HepG2 (cell line): Measurements from ENCODE around the gene HS6ST2. TPM values are rescaled to one million over a fixed set of nuclear protein-coding genes. Genes with fewer than 3 reads are reported as not detected.

Experiments used
- ATAC-seq: fragments of 200-7000 bp; cut with Tn5 transposase; 3 replicates; pipeline ENCODE4 v1.9.1; 2020; ENCODE audit warnings: mild to moderate bottlenecking, moderate library complexity
- BruUV-seq: library from RNA; stranded (reverse); fragments of 400-500 nt; replicated peaks from 2 replicates; lab custom pipeline; 2021; lab: Mats Ljungman, UMichigan
- CTCF ChIA-PET: fragments of 300-600 bp; formaldehyde crosslinking; extraction: SDS; loops from one replicate; lab custom pipeline; 2021; ENCODE audit warnings: low total read pairs, inconsistent platforms, low intra/inter-chr PET ratio; lab: Yijun Ruan, JAX
- POLR2A ChIA-PET: fragments of 350-600 bp; sonication (Branson Sonifier 250); formaldehyde crosslinking; loops from one replicate; lab custom pipeline; 2020; ENCODE audit warnings: antibody characterized with exemption, inconsistent platforms; lab: Yijun Ruan, JAX
- DNase-seq: peaks from one replicate; pipeline ENCODE4 v3.0.0-alpha.2; 2015; ENCODE audit warnings: low spot score
- FAIRE-seq: peaks from 3 replicates; lab custom pipeline; 2011; peaks lifted over from hg19 to GRCh38; lab: Jason Lieb, UNC
- H2AFZ ChIP-seq: one replicate; pipeline ENCODE4 v1.6.1; 2011; ENCODE audit warnings: low read length, inconsistent platforms
- H3K27ac ChIP-seq: fragments of 300-600 bp; 3 replicates; pipeline ENCODE4 v1.8.0; 2011; ENCODE audit warnings: mixed run types, mild to moderate bottlenecking, mixed read lengths, low read length, inconsistent platforms; ENCODE audit not compliant: insufficient read depth; ENCODE audit errors: extremely low read length
- H3K27me3 ChIP-seq, 2 experiments: fragments of 200-600 bp in 1 of 2; 2 replicates in 1 of 2; 3 replicates in 1 of 2; pipeline versions ENCODE4 v1.6.0 to v1.8.0; 2011; ENCODE audit warnings: low read length in 2 of 2, mild to moderate bottlenecking in 2 of 2, moderate library complexity in 2 of 2, inconsistent platforms in 1 of 2; ENCODE audit not compliant: insufficient read depth in 2 of 2, control insufficient read depth in 1 of 2
- H3K36me3 ChIP-seq, 2 experiments: fragments of 200-600 bp in 1 of 2; replicated peaks in 1 of 2; 2 replicates in 1 of 2; 3 replicates in 1 of 2; pipeline versions ENCODE4 v1.5.1 to v1.8.0; 2011; ENCODE audit warnings: low read length in 2 of 2, inconsistent platforms in 1 of 2; ENCODE audit not compliant: insufficient read depth in 2 of 2, control insufficient read depth in 1 of 2
- H3K4me1 ChIP-seq: 2 replicates; pipeline ENCODE4 v1.5.1; 2012; ENCODE audit warnings: low read length, inconsistent platforms; ENCODE audit not compliant: insufficient read depth
- H3K4me2 ChIP-seq: 2 replicates; pipeline ENCODE4 v1.6.0; 2011; ENCODE audit warnings: low read depth, low read length, inconsistent platforms
- H3K4me3 ChIP-seq, 3 experiments: fragments of 200-600 bp in 1 of 3; sonication (generic), shearing (Covaris generic) in 1 of 3; replicated peaks in 1 of 3; 2 replicates each; pipeline ENCODE4 v1.5.1; 2011 to 2016; ENCODE audit warnings: low read length in 3 of 3, inconsistent platforms in 2 of 3, low read depth in 2 of 3, mild to moderate bottlenecking in 2 of 3, control low read depth in 1 of 3, mixed read lengths in 1 of 3; ENCODE audit not compliant: insufficient read depth in 1 of 3
- H3K79me2 ChIP-seq: one replicate; pipeline ENCODE4 v1.6.1; 2011; ENCODE audit warnings: low read length, inconsistent platforms; ENCODE audit not compliant: insufficient read depth
- H3K9ac ChIP-seq: 2 replicates; pipeline ENCODE4 v1.6.0; 2011; ENCODE audit warnings: mild to moderate bottlenecking, low read depth, low read length, inconsistent platforms; ENCODE audit not compliant: insufficient read depth
- H3K9me3 ChIP-seq: 2 replicates; pipeline ENCODE4 v1.5.1; 2012; ENCODE audit warnings: mild to moderate bottlenecking, low read length
- H4K20me1 ChIP-seq: 2 replicates; pipeline ENCODE4 v1.6.0; 2011; ENCODE audit warnings: inconsistent platforms, mild to moderate bottlenecking, low read length, moderate library complexity; ENCODE audit not compliant: insufficient read depth
- E2F2 ChIP-seq: sonication (generic); formaldehyde crosslinking; IDR thresholded peaks from 2 replicates; pipeline ENCODE4 v1.4.0; 2020; ENCODE audit warnings: missing genetic modification reagents, borderline replicate concordance
- IKZF1 ChIP-seq: fragments of 450-650 bp; IDR thresholded peaks from 2 replicates; pipeline ENCODE4 v1.7.1; 2016
- KDM3A ChIP-seq: IDR thresholded peaks from 2 replicates; pipeline ENCODE4 v1.6.1; 2018; ENCODE audit warnings: low read depth, missing compliant biosample characterization
- KLF16 ChIP-seq, 2 experiments: sonication (generic) in 1 of 2; formaldehyde crosslinking in 1 of 2; IDR thresholded peaks; 2 replicates each; pipeline versions ENCODE4 v1.6.1 to v1.8.0; 2016 to 2023; ENCODE audit warnings: missing genetic modification reagents in 2 of 2, missing compliant biosample characterization in 1 of 2
- PAWR ChIP-seq: sonication (generic); formaldehyde crosslinking; IDR thresholded peaks from 2 replicates; pipeline ENCODE4 v1.4.0; 2020; ENCODE audit warnings: missing genetic modification reagents, mild to moderate bottlenecking, borderline replicate concordance
- RERE ChIP-seq: IDR thresholded peaks from 2 replicates; pipeline ENCODE4 v1.6.1; 2016; ENCODE audit warnings: low read depth, missing genetic modification reagents, missing compliant biosample characterization
- SPEN ChIP-seq: sonication (generic); formaldehyde crosslinking; IDR thresholded peaks from 2 replicates; pipeline ENCODE4 v1.5.1; 2020; ENCODE audit warnings: low read depth, mild to moderate bottlenecking, missing genetic modification reagents
- ZNF546 ChIP-seq: sonication (generic); formaldehyde crosslinking; conservative IDR thresholded peaks from 2 replicates; pipeline ENCODE4 v1.8.1; 2023; ENCODE audit warnings: mild to moderate bottlenecking, missing genetic modification reagents
- ZNF550 ChIP-seq: sonication (generic); formaldehyde crosslinking; IDR thresholded peaks from 2 replicates; pipeline ENCODE4 v1.4.0; 2020; ENCODE audit warnings: mild to moderate bottlenecking, missing genetic modification reagents, borderline replicate concordance
- ZSCAN5A ChIP-seq: sonication (generic); formaldehyde crosslinking; IDR thresholded peaks from 2 replicates; pipeline ENCODE4 v1.8.0; 2022; ENCODE audit warnings: mild to moderate bottlenecking, missing genetic modification reagents, borderline replicate concordance
- WGBS: methylation state at CpG from one replicate; pipeline ENCODE4 v1.1.6; 2017; ENCODE audit warnings: low lambda C conversion rate; 5-methylcytosine and 5-hydroxymethylcytosine counted together
- in situ Hi-C: cut with HindIII; loops from 2 replicates; pipeline ENCODE4 v1.10.0; 2017; ENCODE audit warnings: low pct_unique_long_range_greater_than_20kb; ENCODE audit not compliant: extremely low pct_ligation_motif_present
- intact Hi-C: fragments of 100-400 bp; cut with micrococcal nuclease; formaldehyde crosslinking; loops from one replicate; pipeline ENCODE4 v1.10.0; 2022; ENCODE audit not compliant: unreplicated experiment
- polyA plus RNA-seq, 8 experiments: library from polyadenylated mRNA; depleted of rRNA in 3 of 8; stranded (reverse) in 7 of 8; unstranded in 1 of 8; fragments of >200 nt; fragmentation: Illumina TruSeq in 4 of 8; extraction: Trizol in 4 of 8; gene quantifications; 2 replicates each; pipeline versions ENCODE4 v1.2.1 to v1.2.3, GENCODE V29; 2011 to 2016; ENCODE audit warnings: low read depth in 4 of 8, missing spikeins in 1 of 8, mixed read lengths in 1 of 8; ENCODE audit not compliant: insufficient read depth in 1 of 8
- total RNA-seq, 5 experiments: library from RNA; depleted of rRNA; stranded (reverse); fragments of >200 nt; fragmentation: Illumina TruSeq; extraction: Trizol; gene quantifications; 2 replicates each; pipeline ENCODE4 v1.2.3, GENCODE V29; 2016; ENCODE audit warnings: low read depth in 1 of 5

HS6ST2 gene
- total and polyA plus RNA-seq, 2 of the 13 experiments (the other 11 are each of a cell fraction or from before 2014, with no cell fraction given) = 0.05 TPM; not detected in 1

GRCh38 chrX:132957211-132958090 lies 978 bp downstream of the HS6ST2 start:
- H3K79me2 ChIP-seq = no peaks in the 10 kb centered on the region
- H3K36me3 ChIP-seq = no peaks in the 10 kb centered on the region
- 42% methylated on average over 13 of the region's 87 CpGs for WGBS
- intact Hi-C loops (no loop called here), in situ Hi-C loops (no loop called here)
- no peak for DNase-seq
- H3K9ac ChIP-seq = no peak overlapping the region
- no peak for TF ChIP-seq KDM3A (CRISPR knock-in tag)
- TF ChIP-seq ZNF550 = no peak
- no peak for TF ChIP-seq IKZF1
- TF ChIP-seq ZSCAN5A (CRISPR knock-in tag) = no peak
- no peak for TF ChIP-seq ZNF546
- TF ChIP-seq SPEN (CRISPR knock-in tag) = no peak
- TF ChIP-seq KLF16 (CRISPR knock-in tag; IDR thresholded peaks at IDR 0.05) = no peak
- TF ChIP-seq PAWR = no peak
- TF ChIP-seq RERE (CRISPR knock-in tag) = no peak
- no peak for TF ChIP-seq E2F2 (CRISPR knock-in tag)
- ChIA-PET CTCF (no interaction called here), POLR2A (no interaction called here)
- H3K9me3 ChIP-seq = no peaks in the 10 kb centered on the region
- no peaks in the 10 kb centered on the region for H4K20me1 ChIP-seq
- ATAC-seq = no peak
- no TSS peak for BruUV-seq
- no peak overlapping the region for H3K4me3 ChIP-seq
- FAIRE-seq = no peak
- no peak overlapping the region for H3K27ac ChIP-seq
- no peak overlapping the region for H2AFZ ChIP-seq
- no peak overlapping the region for H3K4me2 ChIP-seq
- peaks cover 0 to 13% of the 10 kb centered on the region in 2 experiments; a peak in 2 of 5 replicates for H3K27me3 ChIP-seq
- H3K4me1 ChIP-seq = no peaks in the 10 kb centered on the region
